ENCODE measurements around the gene AGXT.

GRCh38 chr2:240925191-240925567 is 56.6 kb downstream of the AGXT start:
- TF ChIP-seq POLR2AphosphoS5 (IDR thresholded peaks at IDR 0.05) (no peak), CTCF (IDR thresholded peaks at IDR 0.05 in 8 of 11, conservative IDR thresholded peaks at IDR 0.05 in 3 of 11) (no peak), POLR2A (IDR thresholded peaks at IDR 0.05) (no peak)
